Transverse colon (tissue), 3 donors: ENCODE data around the gene PNMA6F.

Source experiments
- POLR2A ChIP-seq: fragments of 450-650 bp; IDR thresholded peaks from one replicate; pipeline ENCODE4 v1.6.1; 2016; ENCODE audit warnings: antibody characterized with exemption, mild to moderate bottlenecking, moderate library complexity
- TF ChIP-seq, protein P1 (sequence below), 5 experiments: fragments of 200-600 bp in 3 of 5; fragments of 450-650 bp in 2 of 5; sonication (generic) in 3 of 5; IDR thresholded peaks; 1 replicate in 2 of 5; 2 replicates in 3 of 5; pipeline ENCODE4 v1.5.1; 2016 to 2017; ENCODE audit warnings: antibody characterized with exemption in 5 of 5, inconsistent platforms in 3 of 5, mild to moderate bottlenecking in 2 of 5, moderate library complexity in 1 of 5

DNA sequence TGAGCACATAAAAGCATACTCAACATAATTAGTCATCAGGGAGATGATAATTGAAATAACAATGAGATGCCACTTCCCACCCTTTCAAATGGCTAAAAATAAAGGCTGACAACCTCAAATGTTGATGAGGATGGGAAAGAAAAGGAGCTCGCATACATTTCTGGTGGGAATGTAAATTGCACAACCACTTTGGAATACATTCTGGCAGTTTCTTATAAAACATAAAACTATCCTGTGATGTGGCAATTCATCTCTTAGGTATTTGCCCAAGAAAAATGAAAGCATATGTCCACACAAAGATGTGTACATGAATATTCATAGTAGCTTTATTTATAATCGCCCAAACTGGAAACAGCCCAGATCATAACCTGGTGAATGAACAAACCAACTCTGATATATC, 11.7 kb upstream of the PNMA6F start:
- TF ChIP-seq, protein P1, sequence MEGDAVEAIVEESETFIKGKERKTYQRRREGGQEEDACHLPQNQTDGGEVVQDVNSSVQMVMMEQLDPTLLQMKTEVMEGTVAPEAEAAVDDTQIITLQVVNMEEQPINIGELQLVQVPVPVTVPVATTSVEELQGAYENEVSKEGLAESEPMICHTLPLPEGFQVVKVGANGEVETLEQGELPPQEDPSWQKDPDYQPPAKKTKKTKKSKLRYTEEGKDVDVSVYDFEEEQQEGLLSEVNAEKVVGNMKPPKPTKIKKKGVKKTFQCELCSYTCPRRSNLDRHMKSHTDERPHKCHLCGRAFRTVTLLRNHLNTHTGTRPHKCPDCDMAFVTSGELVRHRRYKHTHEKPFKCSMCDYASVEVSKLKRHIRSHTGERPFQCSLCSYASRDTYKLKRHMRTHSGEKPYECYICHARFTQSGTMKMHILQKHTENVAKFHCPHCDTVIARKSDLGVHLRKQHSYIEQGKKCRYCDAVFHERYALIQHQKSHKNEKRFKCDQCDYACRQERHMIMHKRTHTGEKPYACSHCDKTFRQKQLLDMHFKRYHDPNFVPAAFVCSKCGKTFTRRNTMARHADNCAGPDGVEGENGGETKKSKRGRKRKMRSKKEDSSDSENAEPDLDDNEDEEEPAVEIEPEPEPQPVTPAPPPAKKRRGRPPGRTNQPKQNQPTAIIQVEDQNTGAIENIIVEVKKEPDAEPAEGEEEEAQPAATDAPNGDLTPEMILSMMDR (IDR thresholded peaks at IDR 0.05), result no peak
- TF ChIP-seq POLR2A, result no peak
